Stimulated activated CD8-positive, alpha-beta memory T cell treated with anti-CD3 and anti-CD28 coated beads, Interleukin-15, amount 100 ng/mL, for 48 hours (primary cell): ENCODE data around the gene SERINC5.
"Not testable (repeated sequence)": the region's sequence is repeated elsewhere in the genome, so short reads cannot be mapped to it uniquely, and the experiment has no call there.

Experiments
- DNase-seq, 2 donors: peaks; one replicate each; pipeline ENCODE4 v3.0.0-alpha.2; 2020; ENCODE audit warnings: low read depth in 2 of 2

SERINC5 gene

GRCh38 chr5:80139466-80139972 is 116.3 kb downstream of the SERINC5 start:
- no peak for DNase-seq

GRCh38 chr5:80138486-80138885 is 117.4 kb downstream of the SERINC5 start:
- DNase-seq: no peak

- DNase-seq: not testable (repeated sequence)
Measured at GRCh38 chr5:80136798-80137197, 119.0 kb downstream of the SERINC5 start.

GRCh38 chr5:80134876-80135275 is 121.0 kb downstream of the SERINC5 start:
- DNase-seq: no peak

GRCh38 chr5:80129146-80129545 is 126.7 kb downstream of the SERINC5 start:
- no peak for DNase-seq

- no peak for DNase-seq
Measured at GRCh38 chr5:80128141-80128540, 127.7 kb downstream of the SERINC5 start.

- DNase-seq: no peak
Measured at GRCh38 chr5:80127116-80127552, 128.7 kb downstream of the SERINC5 start.

- DNase-seq: peak in 1 of 2 donors; percentile 15
Measured at GRCh38 chr5:80125962-80126480, 129.8 kb downstream of the SERINC5 start.

GRCh38 chr5:80125022-80125961 is 130.6 kb downstream of the SERINC5 start:
- no peak for DNase-seq

- no peak for DNase-seq
Measured at GRCh38 chr5:80124121-80124918, 131.5 kb downstream of the SERINC5 start.

GRCh38 chr5:80122579-80122978 is 133.3 kb downstream of the SERINC5 start:
- no peak for DNase-seq

GRCh38 chr5:80119372-80119771 is 136.5 kb downstream of the SERINC5 start:
- DNase-seq: no peak

GRCh38 chr5:80117446-80117845 is 138.4 kb downstream of the SERINC5 start:
- no peak for DNase-seq

GRCh38 chr5:80116465-80116864 is 139.4 kb downstream of the SERINC5 start:
- no peak for DNase-seq

GRCh38 chr5:80116000-80116399 is 139.8 kb downstream of the SERINC5 start:
- DNase-seq: no peak

GRCh38 chr5:80114860-80115259 is 141.0 kb downstream of the SERINC5 start:
- no peak for DNase-seq

- not testable (repeated sequence) for DNase-seq
Measured at GRCh38 chr5:80111376-80111990, 144.4 kb downstream of the SERINC5 start.

- DNase-seq: no peak
Measured at GRCh38 chr5:80109646-80110478, 146.0 kb downstream of the SERINC5 start.

- DNase-seq: no peak
Measured at GRCh38 chr5:80106916-80107315, 148.9 kb downstream of the SERINC5 start.

- DNase-seq: no peak
Measured at GRCh38 chr5:80105698-80106439, 150.0 kb downstream of the SERINC5 start.
